HG02798 (cell line): Measurements from ENCODE around the gene HDAC8.
A peak's percentile ranks its signal among the peaks of the same experiment; 100 is the strongest.
"Not testable (repeated sequence)": the region's sequence is repeated elsewhere in the genome, so short reads cannot be mapped to it uniquely, and the experiment has no call there.

Experiments
- ATAC-seq: cut with Tn5 transposase; IDR thresholded peaks from one replicate; pipeline ENCODE4 v1.9.1; 2021; ENCODE audit warnings: mild to moderate bottlenecking; ENCODE audit not compliant: unreplicated experiment, poor library complexity

The HDAC8 gene

GRCh38 chrX:72340626-72341025 lies 232.0 kb downstream of the HDAC8 start:
- ATAC-seq = no peak

GRCh38 chrX:72340041-72340440 lies 232.6 kb downstream of the HDAC8 start:
- ATAC-seq = no peak

DNA sequence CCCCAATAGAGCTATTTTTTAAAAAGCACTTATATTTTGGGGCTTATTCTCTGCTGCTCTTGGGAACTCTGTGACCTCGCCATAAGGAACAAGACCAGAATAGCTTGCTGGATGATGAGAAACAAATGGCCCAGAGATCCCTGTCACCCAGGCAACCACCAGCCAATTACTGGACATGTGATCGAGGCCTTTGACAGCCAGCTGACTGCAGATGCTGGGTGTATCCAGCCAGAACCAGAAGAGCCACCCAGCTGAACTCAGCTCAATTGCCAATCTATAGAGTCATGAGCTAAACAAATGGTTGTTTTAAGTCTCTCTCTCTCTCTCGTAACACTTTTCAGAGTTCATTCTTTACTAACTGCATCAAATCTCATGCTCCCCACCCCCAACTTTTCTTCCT lies 242.5 kb downstream of the HDAC8 start:
- no peak for ATAC-seq

GRCh38 chrX:72326605-72327300 lies 245.9 kb downstream of the HDAC8 start:
- ATAC-seq = no peak

GRCh38 chrX:72319651-72320050 lies 253.0 kb downstream of the HDAC8 start:
- not testable (repeated sequence) for ATAC-seq

DNA sequence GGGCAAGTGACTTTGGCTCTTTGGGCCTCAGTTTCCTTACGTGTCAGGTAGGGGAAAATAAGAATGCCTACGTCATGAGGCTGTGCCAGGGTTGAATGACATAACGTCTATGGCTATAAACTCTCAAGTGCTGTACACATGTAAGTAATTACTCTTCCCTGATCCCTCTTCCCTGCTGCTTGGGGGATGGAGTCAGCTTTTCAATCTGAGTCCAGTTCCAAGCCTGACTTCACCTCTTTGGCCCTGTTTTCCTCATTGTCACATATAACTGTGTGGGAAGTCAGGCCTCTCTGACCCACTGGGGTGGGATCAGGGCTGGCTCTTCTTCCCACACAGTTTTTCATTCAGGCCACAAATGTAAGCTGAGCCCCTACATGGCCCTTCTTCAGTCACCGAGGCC lies 255.5 kb downstream of the HDAC8 start:
- no peak for ATAC-seq

DNA sequence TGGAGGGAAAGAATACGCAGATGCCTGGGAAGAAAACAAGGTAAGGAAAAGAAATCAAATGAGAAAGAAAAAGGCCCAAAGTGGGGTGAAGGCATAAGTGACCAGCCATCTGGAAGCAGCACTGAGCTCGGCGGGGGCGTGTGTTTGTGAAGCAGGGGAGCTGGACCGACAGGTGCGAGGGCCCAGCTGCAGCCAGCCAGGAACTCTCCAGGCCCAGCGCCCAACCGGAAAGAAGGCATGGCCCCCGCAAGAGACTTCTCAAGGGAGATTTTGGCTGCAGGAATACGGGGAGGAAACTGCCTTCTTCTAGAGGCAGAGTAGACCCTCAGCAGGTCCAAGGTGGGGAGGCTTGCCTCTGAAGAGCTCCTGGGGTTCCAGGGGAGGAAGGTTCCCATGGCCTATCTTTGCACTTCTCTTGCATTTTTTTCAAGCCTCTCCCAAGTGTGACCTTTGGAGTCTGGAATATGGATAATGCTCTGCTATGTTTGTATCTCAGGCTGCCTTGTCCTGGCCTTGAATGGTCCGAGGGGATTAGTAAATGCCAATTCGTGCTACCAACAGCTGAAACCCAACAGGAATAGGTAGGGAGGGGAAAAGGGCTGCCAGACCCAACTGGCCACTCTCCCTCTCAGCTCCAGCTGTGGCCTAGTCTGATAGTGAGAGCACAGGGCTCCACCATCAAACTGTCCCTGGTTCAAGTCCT lies 256.1 kb downstream of the HDAC8 start:
- no peak for ATAC-seq

DNA sequence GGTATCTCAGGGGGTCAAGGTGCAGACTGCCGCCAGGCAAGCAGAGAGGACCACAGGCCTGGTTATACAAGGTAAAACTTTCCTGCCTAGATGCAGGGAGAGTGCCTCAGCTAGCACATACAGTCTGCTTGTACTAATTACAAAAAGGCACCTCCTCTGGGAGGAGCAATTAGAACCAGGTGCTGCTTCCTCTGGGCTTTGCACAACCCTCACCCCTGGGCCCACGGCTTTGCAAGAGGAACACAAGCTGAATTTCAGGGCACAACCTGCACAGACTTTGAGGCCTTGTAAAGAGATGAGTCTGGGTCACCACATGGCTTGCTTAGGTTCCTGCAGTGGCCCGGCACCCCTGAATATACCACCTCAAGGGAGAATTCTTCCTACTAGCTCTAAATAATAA lies 257.8 kb downstream of the HDAC8 start:
- no peak for ATAC-seq

GRCh38 chrX:72313707-72314641 lies 258.7 kb downstream of the HDAC8 start:
- no peak for ATAC-seq

GRCh38 chrX:72312311-72312940 lies 260.2 kb downstream of the HDAC8 start:
- no peak for ATAC-seq

DNA sequence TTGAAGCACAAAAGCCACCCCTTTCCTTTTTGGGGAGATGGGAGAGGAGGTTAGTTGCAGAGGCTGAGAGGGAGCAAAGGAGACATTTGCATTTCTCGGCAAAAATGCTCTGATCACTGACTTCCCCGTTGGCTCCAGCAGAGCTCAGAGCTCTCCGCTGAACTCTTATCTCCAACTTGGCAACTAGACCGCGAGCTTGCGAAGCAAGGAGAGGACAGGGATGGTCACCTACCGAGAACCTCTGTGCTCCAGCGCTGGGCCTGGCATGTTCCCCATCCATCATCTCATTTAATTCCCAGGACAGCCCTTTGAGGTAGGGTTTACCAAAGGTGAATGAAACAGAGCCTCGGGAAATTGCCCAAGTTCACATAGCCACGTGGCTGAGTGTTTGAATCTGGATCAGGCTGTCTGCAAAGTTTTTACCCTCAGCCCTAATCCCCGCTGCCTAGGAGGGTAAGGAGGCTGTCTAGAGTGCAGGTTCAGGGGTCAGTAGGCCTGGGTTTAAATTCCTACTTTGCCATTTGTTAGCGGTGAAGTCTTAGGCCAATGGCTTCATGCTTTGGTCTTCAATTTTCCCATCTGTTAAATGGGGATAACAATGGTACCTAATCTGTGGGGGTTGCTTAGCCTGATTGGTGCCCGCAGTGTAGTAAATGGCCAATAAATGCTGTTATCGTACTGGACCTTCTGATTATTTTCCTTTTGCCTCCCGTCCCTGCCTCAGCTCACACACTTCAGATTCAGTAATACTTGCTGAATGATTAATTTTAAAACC lies 263.2 kb downstream of the HDAC8 start:
- ATAC-seq = no peak

- peak; percentile 60 for ATAC-seq
Observed at GRCh38 chrX:72308566-72309296, 263.9 kb downstream of the HDAC8 start.

DNA sequence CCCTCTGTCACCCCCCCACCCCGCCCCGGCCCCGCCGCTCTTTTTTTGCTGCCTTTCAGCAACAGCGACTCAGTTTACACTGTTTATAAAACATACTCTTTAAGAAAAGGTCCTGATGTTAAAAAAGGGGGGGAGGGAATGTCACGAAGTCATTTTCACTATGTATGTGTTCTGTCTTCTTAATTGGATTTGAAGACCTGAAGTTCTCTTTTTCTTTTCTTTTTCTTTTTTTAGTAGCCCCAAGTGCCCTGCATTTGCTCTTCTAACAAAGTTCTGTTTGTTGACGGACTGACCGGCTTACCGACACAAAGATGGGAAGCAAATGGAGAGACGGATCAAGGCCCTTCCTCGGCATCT lies 264.5 kb downstream of the HDAC8 start:
- ATAC-seq = no peak

GRCh38 chrX:72307646-72308051 lies 265.0 kb downstream of the HDAC8 start:
- no peak for ATAC-seq

DNA sequence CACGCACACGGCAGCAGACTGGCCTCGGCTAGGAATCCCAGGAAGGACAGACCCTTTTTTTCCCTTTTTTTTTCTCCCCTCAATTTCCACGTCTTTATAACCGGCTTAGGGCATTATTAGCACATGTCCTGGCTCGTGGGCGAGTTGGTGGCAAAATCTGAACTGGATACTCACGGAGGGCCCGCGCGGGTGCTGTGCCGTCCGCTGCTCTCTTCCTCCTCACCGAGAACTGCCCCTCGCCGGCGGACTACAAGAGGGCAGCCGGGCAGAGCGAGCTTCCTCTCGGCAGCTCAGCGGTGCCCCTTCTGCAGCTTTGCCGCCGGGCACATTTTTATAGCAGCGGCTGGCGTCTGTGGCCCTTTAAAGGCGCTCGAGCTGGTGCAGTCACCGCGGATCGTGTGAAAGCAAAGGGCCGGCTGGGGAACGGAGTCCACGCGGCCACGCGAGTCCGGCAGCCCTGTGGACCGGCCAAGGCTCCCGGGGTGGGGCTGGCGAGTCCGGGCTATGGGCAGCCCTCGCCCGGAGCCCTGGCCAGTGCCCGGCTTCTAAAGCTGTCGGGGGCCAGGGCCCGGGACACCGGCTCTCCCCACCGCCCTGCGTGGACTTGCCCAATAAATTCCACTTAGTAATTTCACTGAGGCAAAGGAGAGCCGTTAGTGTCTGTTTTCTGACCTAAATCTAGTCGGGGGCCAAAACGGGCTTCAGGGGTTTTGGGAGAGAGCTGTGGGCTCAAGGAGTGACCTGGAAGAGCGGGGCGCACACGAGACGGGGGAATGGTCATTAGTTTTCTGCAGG lies 265.6 kb downstream of the HDAC8 start:
- peak; percentile 68 for ATAC-seq

GRCh38 chrX:72306085-72306801 lies 266.4 kb downstream of the HDAC8 start:
- peak; percentile 11 for ATAC-seq

- ATAC-seq = no peak
Observed at GRCh38 chrX:72305286-72306084, 267.2 kb downstream of the HDAC8 start, which contains the start of gene CITED1. Gene CITED1, minus strand, starts transcription at chrX:72305914. Its CDS starts 3,045 bp downstream, at chrX:72302869.
